ENCODE results near the gene HIC1. TPM values are rescaled to one million over a fixed set of nuclear protein-coding genes. Genes with fewer than 3 reads are reported as not detected.

Gene HIC1
- total and polyA plus RNA-seq, 4 donors = 0.44 to 4.8 (median 3.7) TPM

GRCh38 chr17:2058586-2059546 lies 4.0 kb downstream of the HIC1 start:
- DNase-seq (ENCODE audit: low spot score) = peak; percentile 86
- H3K36me3 ChIP-seq (ENCODE audit: control insufficient read depth in 4 of 4, insufficient read depth in 3 of 4, low read depth in 1 of 4, low read length in 3 of 4) = peaks cover 0 to 3% (median 2%) of the 10 kb centered on the region in 4 donors
- WGBS = 18% methylated on average over 78 of the region's 78 CpGs
- H3K9me3 ChIP-seq (ENCODE audit: control insufficient read depth in 4 of 4, low read length in 3 of 4) = no peaks in the 10 kb centered on the region
- peak overlapping the region in 1 of 3 donors; percentile 24 for H3K4me3 ChIP-seq (ENCODE audit: low read depth in 1 of 3, low read length in 3 of 3)
- H3K27ac ChIP-seq (ENCODE audit: low read depth in 1 of 2, low read length in 2 of 2) = peak overlapping the region in 1 of 2 donors; percentile 54
- H3K9ac ChIP-seq (ENCODE audit: low read depth in 1 of 2, low read length in 2 of 2) = no peak overlapping the region
- TF ChIP-seq CTCF (IDR thresholded peaks at IDR 0.05; ENCODE audit: low read depth, low read length, missing input control) = peak; percentile 78
- TF ChIP-seq NR2F2 (IDR thresholded peaks at IDR 0.05) = no peak
- TF ChIP-seq RAD21 (IDR thresholded peaks at IDR 0.05) = peak; percentile 63 to 78
- H3K27me3 ChIP-seq (ENCODE audit: control insufficient read depth in 4 of 4, insufficient read depth in 4 of 4, low read length in 3 of 4) = no peaks in the 10 kb centered on the region
- peaks cover 10 to 38% (median 24%) of the 10 kb centered on the region in 4 donors for H3K4me1 ChIP-seq (ENCODE audit: control insufficient read depth in 4 of 4, insufficient read depth in 4 of 4, low read length in 3 of 4)

- Histone ChIP-seq H3K9me3 (ENCODE audit: control insufficient read depth in 4 of 4, low read length in 3 of 4) (no peaks in the 10 kb centered on the region), H3K27ac (ENCODE audit: low read depth in 1 of 2, low read length in 2 of 2) (peak overlapping the region; percentile 37 to 44), H3K4me1 (ENCODE audit: control insufficient read depth in 4 of 4, insufficient read depth in 4 of 4, low read length in 3 of 4) (peaks cover 10 to 43% (median 28%) of the 10 kb centered on the region in 4 donors), H3K36me3 (ENCODE audit: control insufficient read depth in 4 of 4, insufficient read depth in 3 of 4, low read depth in 1 of 4, low read length in 3 of 4) (peaks cover 0 to 7% (median 3%) of the 10 kb centered on the region in 4 donors), H3K4me3 (ENCODE audit: low read depth in 1 of 3, low read length in 3 of 3) (no peak overlapping the region), H3K27me3 (ENCODE audit: control insufficient read depth in 4 of 4, insufficient read depth in 4 of 4, low read length in 3 of 4) (no peaks in the 10 kb centered on the region), H3K9ac (ENCODE audit: low read depth in 1 of 2, low read length in 2 of 2) (no peak overlapping the region)
- WGBS = 77% methylated on average over 21 of the region's 21 CpGs
- TF ChIP-seq SP1 (IDR thresholded peaks at IDR 0.05) = no peak
- no peak for TF ChIP-seq ZBTB33 (IDR thresholded peaks at IDR 0.05)
- no peak for TF ChIP-seq EGR1 (IDR thresholded peaks at IDR 0.05; ENCODE audit: low read depth in 2 of 2)
- no peak for TF ChIP-seq JUND (IDR thresholded peaks at IDR 0.05)
- TF ChIP-seq YY1 (IDR thresholded peaks at IDR 0.05) = no peak
- no peak for TF ChIP-seq NR2F2 (IDR thresholded peaks at IDR 0.05)
- TF ChIP-seq ATF3 (IDR thresholded peaks at IDR 0.05) = no peak
- TF ChIP-seq RAD21 (IDR thresholded peaks at IDR 0.05) = no peak
- TF ChIP-seq MAX (IDR thresholded peaks at IDR 0.05) = no peak
- no peak for TF ChIP-seq HNF4G (IDR thresholded peaks at IDR 0.05)
- no peak for TF ChIP-seq HNF4A (conservative IDR thresholded peaks at IDR 0.05)
- TF ChIP-seq FOXA2 (IDR thresholded peaks at IDR 0.05) = no peak
- TF ChIP-seq REST (IDR thresholded peaks at IDR 0.05) = no peak
- no peak for TF ChIP-seq GABPA (IDR thresholded peaks at IDR 0.05 in 1 of 2, conservative IDR thresholded peaks at IDR 0.05 in 1 of 2)
- no peak for DNase-seq (ENCODE audit: low spot score)
Measured at GRCh38 chr17:2059547-2060384, 4.9 kb downstream of the HIC1 start.

Measured in liver (tissue), 9 donors.